K562 (cell line): ENCODE measurements around the gene MFAP3L. TPM values are rescaled to one million over a fixed set of nuclear protein-coding genes. Genes with fewer than 3 reads are reported as not detected.

Experiments
- FOXA3 ChIP-seq, 2 experiments: fragments of 450-650 bp in 1 of 2; sonication (generic) in 1 of 2; formaldehyde crosslinking; IDR thresholded peaks in 1 of 2; conservative IDR thresholded peaks in 1 of 2; 2 replicates each; pipeline versions ENCODE4 v1.4.0 to v1.8.0; 2020 to 2022; ENCODE audit warnings: mild to moderate bottlenecking in 2 of 2, missing genetic modification reagents in 1 of 2
- GMEB1 ChIP-seq: fragments of 250-450 bp; sonication (Bioruptor Pico); IDR thresholded peaks from 2 replicates; pipeline ENCODE4 v1.4.0; 2020; ENCODE audit warnings: mild to moderate bottlenecking
- MBD2 ChIP-seq: sonication (generic); IDR thresholded peaks from 2 replicates; pipeline ENCODE4 v1.6.1; 2016; ENCODE audit warnings: low read depth, borderline replicate concordance
- MCM2 ChIP-seq: fragments of 450-650 bp; IDR thresholded peaks from 2 replicates; pipeline ENCODE4 v1.6.1; 2017; ENCODE audit warnings: low read depth, mild to moderate bottlenecking
- MED1 ChIP-seq: sonication (generic); formaldehyde crosslinking; IDR thresholded peaks from 2 replicates; pipeline ENCODE4 v1.8.1; 2023; ENCODE audit warnings: missing genetic modification reagents, borderline replicate concordance
- RAD51 ChIP-seq: fragments of 450-650 bp; IDR thresholded peaks from 2 replicates; pipeline ENCODE4 v1.7.1; 2016; ENCODE audit warnings: low read depth, mild to moderate bottlenecking, borderline replicate concordance
- RNF219 ChIP-seq: fragments of 250-450 bp; sonication (Bioruptor Pico); IDR thresholded peaks from 2 replicates; pipeline ENCODE4 v1.5.0; 2022; ENCODE audit warnings: mild to moderate bottlenecking
- STAT5B ChIP-seq: fragments of 250-450 bp; sonication (Bioruptor Pico); IDR thresholded peaks from 2 replicates; pipeline ENCODE4 v1.8.0; 2021; ENCODE audit warnings: mild to moderate bottlenecking, inconsistent platforms
- THAP12 ChIP-seq: fragments of 250-450 bp; sonication (Bioruptor Pico); IDR thresholded peaks from 2 replicates; pipeline ENCODE4 v1.9.0; 2021; ENCODE audit warnings: mild to moderate bottlenecking, inconsistent platforms
- ZNF143 ChIP-seq: sonication (generic); formaldehyde crosslinking; IDR thresholded peaks from 2 replicates; pipeline ENCODE4 v1.9.0; 2022; ENCODE audit warnings: mild to moderate bottlenecking, missing genetic modification reagents
- ZNF41 ChIP-seq: fragments of 250-450 bp; sonication (Bioruptor Pico); conservative IDR thresholded peaks from 2 replicates; pipeline ENCODE4 v1.4.0; 2020; ENCODE audit warnings: mild to moderate bottlenecking
- polyA plus RNA-seq, 8 experiments: library from polyadenylated mRNA; depleted of rRNA in 4 of 8; stranded (reverse) in 5 of 8; unstranded in 3 of 8; fragments of >200 nt; fragmentation: Nextera tagmentation in 2 of 8; fragmentation: Illumina TruSeq in 1 of 8; extraction: Ambion mirVana in 2 of 8; extraction: Trizol in 1 of 8; gene quantifications; 2 replicates each; pipeline versions ENCODE4 v1.2.1 to v1.2.3, GENCODE V29; 2011 to 2014; ENCODE audit warnings: inconsistent platforms in 1 of 8, missing spikeins in 1 of 8
- total RNA-seq, 7 experiments: library from RNA; depleted of rRNA in 6 of 7; stranded (reverse); fragments of >200 nt in 6 of 7; fragmentation: Illumina TruSeq in 2 of 7; extraction: Trizol in 2 of 7; gene quantifications; 2 replicates each; pipeline versions ENCODE4 v1.2.1 to v1.2.3, GENCODE V29; 2011 to 2021; ENCODE audit warnings: low replicate concordance in 1 of 7

MFAP3L gene
- total and polyA plus RNA-seq, 9 of the 15 experiments (the other 6 are each of a cell fraction or from before 2014, with no cell fraction given) = 0.06 to 0.25 (median 0.20) TPM; not detected in 3

DNA sequence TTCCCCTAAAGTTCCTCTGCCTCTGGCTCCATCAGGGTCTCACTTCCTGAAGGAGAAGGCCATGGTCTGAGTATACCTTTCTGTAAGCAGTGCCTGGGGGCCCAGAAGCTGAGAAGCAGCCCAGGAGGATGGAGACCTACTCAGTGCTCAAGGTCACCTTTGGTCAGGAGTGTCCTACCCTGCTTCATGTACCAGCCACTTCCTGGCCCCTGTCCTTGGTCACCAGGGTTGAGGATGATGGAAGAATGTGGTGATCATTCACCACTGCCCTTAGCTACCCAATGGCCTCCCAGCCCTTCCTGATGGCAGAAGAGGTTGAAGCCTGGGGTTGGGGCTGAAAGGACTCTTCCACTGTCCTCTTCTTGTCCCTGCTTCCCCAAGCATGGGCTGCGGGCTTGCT lies 9.0 kb upstream of the MFAP3L start (continued):
- TF ChIP-seq MCM2 (no peak), STAT5B (CRISPR knock-in tag) (no peak), RNF219 (CRISPR knock-in tag) (no peak), MBD2 (no peak), ZNF143 (CRISPR knock-in tag) (no peak), GMEB1 (CRISPR knock-in tag) (no peak), ZNF41 (CRISPR knock-in tag) (no peak), MED1 (CRISPR knock-in tag) (no peak), RAD51 (no peak), THAP12 (CRISPR knock-in tag) (no peak), FOXA3 (CRISPR knock-in tag; conservative IDR thresholded peaks at IDR 0.05 in 1 of 2, IDR thresholded peaks at IDR 0.05 in 1 of 2) (no peak)
